Activated T-helper 2 cell treated with anti-CD3 and anti-CD28 coated beads, Interferon-gamma antibody, Interleukin-2, Interleukin-4, amounts not matched to agents 10 μg/mL and 5 μg/mL and 100 μg/mL, durations not matched to agents 14 hours and 24 hours and 36 hours (primary cell): ENCODE measurements around the gene NDC80. TPM values are rescaled to one million over a fixed set of nuclear protein-coding genes. Genes with fewer than 3 reads are reported as not detected.
A peak's percentile ranks its signal among the peaks of the same experiment; 100 is the strongest.
"Not testable (repeated sequence)": the region's sequence is repeated elsewhere in the genome, so short reads cannot be mapped to it uniquely, and the experiment has no call there.

Source experiments
- DNase-seq: peaks from one replicate; pipeline ENCODE4 v3.0.0; 2021; ENCODE audit warnings: low spot score
- H3K27ac Mint-ChIP-seq: one replicate; pipeline ENCODE4 v1.8.0; 2021; ENCODE audit warnings: mixed read lengths
- H3K27me3 Mint-ChIP-seq: one replicate; pipeline ENCODE4 v1.8.0; 2021; ENCODE audit warnings: low read depth, mixed read lengths
- H3K36me3 Mint-ChIP-seq: one replicate; pipeline ENCODE4 v1.8.0; 2021; ENCODE audit warnings: low read depth, mixed read lengths
- H3K4me1 Mint-ChIP-seq: one replicate; pipeline ENCODE4 v1.8.0; 2021; ENCODE audit warnings: low read depth, mixed read lengths
- H3K4me3 Mint-ChIP-seq: one replicate; pipeline ENCODE4 v1.8.0; 2021; ENCODE audit warnings: low read depth, mild to moderate bottlenecking, moderate library complexity, mixed read lengths
- H3K9me3 Mint-ChIP-seq: one replicate; pipeline ENCODE4 v1.8.0; 2021; ENCODE audit warnings: mixed read lengths
- intact Hi-C: fragments of 100-400 bp; cut with micrococcal nuclease; formaldehyde crosslinking; loops from one replicate; pipeline ENCODE4 v1.15.1; 2023
- total RNA-seq: library from RNA; stranded (reverse); gene quantifications from 2 replicates; pipeline ENCODE4 v1.2.3, GENCODE V29; 2022

The NDC80 gene
- total RNA-seq, 1 donor from 2014 or later = 43.0 TPM

DNA sequence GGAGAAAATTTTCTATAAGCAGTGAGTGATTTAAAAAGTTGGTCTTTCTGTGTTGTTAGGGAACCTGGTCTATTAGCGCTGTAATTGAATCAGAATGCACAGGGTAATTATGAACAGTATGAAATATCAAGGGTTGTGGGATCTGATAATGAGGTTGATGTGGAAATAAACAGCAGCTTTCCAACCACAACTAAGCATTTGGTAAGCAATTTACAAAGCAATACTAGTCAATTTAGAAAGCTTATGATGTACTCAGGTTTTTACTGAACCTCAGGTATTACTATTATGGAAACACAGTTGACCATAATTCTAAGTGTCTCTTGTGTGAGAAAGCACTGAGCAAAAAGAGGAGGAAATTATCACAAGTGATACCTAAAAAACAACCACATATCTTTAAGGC is 73.2 kb downstream of the NDC80 start:
- Mint-ChIP-seq H3K9me3 (no peaks in the 10 kb centered on the region), H3K36me3 (no peaks in the 10 kb centered on the region), H3K27ac (no peak overlapping the region), H3K4me1 (peaks cover 21% of the 10 kb centered on the region), H3K4me3 (no peak overlapping the region), H3K27me3 (no peaks in the 10 kb centered on the region)
- DNase-seq = no peak
- intact Hi-C loops = loop anchor here (1.0 to 5.0 kb wide), 4 partner anchors 11 to 418 kb away; partner anchors contain the start of genes METTL4, NDC80 and SMCHD1

GRCh38 chr18:2651981-2652380 is 80.6 kb downstream of the NDC80 start:
- Mint-ChIP-seq H3K4me3 (no peak overlapping the region), H3K9me3 (no peaks in the 10 kb centered on the region), H3K27ac (no peak overlapping the region), H3K4me1 (peaks cover 14% of the 10 kb centered on the region), H3K27me3 (peaks cover 5% of the 10 kb centered on the region), H3K36me3 (peaks cover 6% of the 10 kb centered on the region)
- intact Hi-C loops = loop anchor here (10.0 kb wide), 1 partner anchor 1837 kb away; the partner anchor contains the start of gene YES1
- no peak for DNase-seq

- no peak for DNase-seq
- Mint-ChIP-seq H3K27me3 (peaks cover 5% of the 10 kb centered on the region), H3K36me3 (peaks cover 19% of the 10 kb centered on the region), H3K4me3 (no peak overlapping the region), H3K4me1 (peaks cover 25% of the 10 kb centered on the region), H3K27ac (no peak overlapping the region), H3K9me3 (no peaks in the 10 kb centered on the region)
- intact Hi-C loops = loop anchor here (10.0 kb wide), 1 partner anchor 1839 kb away; the partner anchor contains the start of gene YES1
Observed at GRCh38 chr18:2653467-2653866, 82.1 kb downstream of the NDC80 start.

- intact Hi-C loops = loop anchor here (1.0 to 10.0 kb wide), 2 partner anchors 13 to 1840 kb away; partner anchors contain the start of gene YES1
- peaks cover 23% of the 10 kb centered on the region for H3K36me3 Mint-ChIP-seq
Observed at GRCh38 chr18:2654169-2654927, 83.0 kb downstream of the NDC80 start.

DNA sequence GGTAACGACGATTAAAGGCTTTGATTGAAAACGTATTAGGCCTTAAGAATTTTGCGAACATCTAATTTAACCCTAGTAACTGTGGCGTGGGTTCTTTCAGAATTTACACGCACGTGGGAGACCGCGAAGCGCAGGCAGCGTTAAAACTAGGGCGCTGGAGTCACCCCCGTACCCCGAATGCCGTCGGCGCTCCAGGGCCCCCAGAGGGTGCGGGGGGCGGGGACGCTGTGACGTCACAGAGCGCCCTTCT is 83.5 kb downstream of the NDC80 start:
- DNase-seq = no peak
- peak overlapping the region; percentile 95 for H3K27ac Mint-ChIP-seq
- H3K27me3 Mint-ChIP-seq = peaks cover 5% of the 10 kb centered on the region

More at GRCh38 chr18:2654169-2654927, 83.0 kb downstream of the NDC80 start:
- H3K4me3 Mint-ChIP-seq = peak overlapping the region; percentile 89
- no peak for DNase-seq
- H3K27me3 Mint-ChIP-seq = peaks cover 5% of the 10 kb centered on the region
- H3K9me3 Mint-ChIP-seq = no peaks in the 10 kb centered on the region
- peaks cover 30% of the 10 kb centered on the region for H3K4me1 Mint-ChIP-seq
- peak overlapping the region; percentile 95 for H3K27ac Mint-ChIP-seq

DNA sequence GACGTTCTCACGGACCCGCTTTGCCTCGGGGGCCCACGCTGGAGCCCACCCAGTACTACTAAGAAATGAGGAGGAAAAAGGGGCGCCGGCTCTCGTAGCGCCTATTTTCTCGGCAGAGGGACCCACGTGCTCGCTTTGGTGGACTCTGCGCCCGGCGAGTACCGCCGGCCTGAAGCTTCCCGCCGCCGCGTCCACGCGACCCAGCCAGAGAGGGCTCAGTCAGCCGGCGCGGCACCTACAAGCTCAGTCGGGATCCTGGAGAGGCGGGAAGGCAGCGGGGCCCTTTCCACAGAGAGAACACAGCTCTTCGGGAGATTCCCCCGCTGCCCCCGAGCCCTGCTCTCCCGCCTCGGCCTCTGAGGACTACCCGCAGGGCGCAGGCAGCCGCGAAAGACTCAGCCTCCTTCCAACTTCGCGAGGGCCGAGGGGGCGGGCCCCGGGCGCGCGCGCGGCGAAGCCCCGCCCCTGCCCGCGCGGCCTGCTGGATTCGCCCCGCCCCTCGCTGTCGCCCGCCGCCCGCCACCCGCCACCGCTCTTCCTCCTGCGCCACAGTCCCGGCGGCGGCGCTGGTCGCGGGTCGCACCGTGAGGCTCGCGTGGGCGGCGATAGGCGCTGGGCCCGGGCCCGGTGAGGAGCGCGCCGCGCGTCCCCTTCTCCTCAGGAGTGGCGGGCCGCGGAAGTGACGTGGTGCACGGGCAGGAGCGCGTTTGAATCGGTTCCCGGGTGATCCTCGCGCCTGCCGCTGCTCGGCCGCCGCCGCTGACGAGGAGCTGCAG is 84.0 kb downstream of the NDC80 start, which contains the start of gene SMCHD1:
Gene SMCHD1 (plus strand): TSS at position 549 of the 776 bp plus-strand sequence. CDS start 350 bp downstream, outside the sequence.
- Mint-ChIP-seq H3K36me3 (peaks cover 27% of the 10 kb centered on the region), H3K4me3 (peak within 1 kb of the TSS; percentile 98), H3K4me1 (peaks cover 33% of the 10 kb centered on the region), H3K27me3 (peaks cover 5% of the 10 kb centered on the region), H3K27ac (peak within 1 kb of the TSS; percentile 95), H3K9me3 (no peaks in the 10 kb centered on the region)
- peak; percentile 86 for DNase-seq
- intact Hi-C loops = loop anchor here (1.0 to 10.0 kb wide), 7 partner anchors 11 to 1841 kb away; partner anchors contain the start of genes METTL4, MYL12A, NDC80 and YES1

More for the DNA sequence above, 83.5 kb downstream of the NDC80 start:
- Mint-ChIP-seq H3K4me1 (peaks cover 33% of the 10 kb centered on the region), H3K36me3 (peaks cover 27% of the 10 kb centered on the region), H3K4me3 (peak overlapping the region; percentile 89), H3K9me3 (no peaks in the 10 kb centered on the region)
- intact Hi-C loops = loop anchor here (1.0 to 10.0 kb wide), 8 partner anchors 11 to 1840 kb away; partner anchors contain the start of genes METTL4, MYL12A, NDC80 and YES1

DNA sequence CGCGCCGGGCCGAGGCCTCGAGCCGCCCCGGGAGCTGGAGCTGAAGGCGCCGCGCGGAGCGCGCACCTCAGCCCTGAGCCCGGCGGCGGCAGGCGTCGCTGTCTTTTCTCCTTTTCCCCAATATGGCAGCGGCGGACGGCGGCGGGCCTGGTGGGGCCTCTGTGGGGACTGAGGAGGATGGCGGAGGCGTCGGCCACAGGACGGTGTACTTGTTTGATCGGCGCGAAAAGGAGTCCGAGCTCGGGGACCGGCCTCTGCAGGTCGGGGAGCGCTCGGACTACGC is 84.5 kb downstream of the NDC80 start:
- intact Hi-C loops = loop anchor here (1.0 to 10.0 kb wide), 9 partner anchors 12 to 1841 kb away; partner anchors contain the start of genes METTL4, MYL12A, NDC80 and YES1
- H3K27ac Mint-ChIP-seq = peak overlapping the region; percentile 95
- DNase-seq = no peak
- peaks cover 30% of the 10 kb centered on the region for H3K36me3 Mint-ChIP-seq
- peaks cover 35% of the 10 kb centered on the region for H3K4me1 Mint-ChIP-seq
- H3K4me3 Mint-ChIP-seq = peak overlapping the region; percentile 98
- H3K9me3 Mint-ChIP-seq = no peaks in the 10 kb centered on the region
- peaks cover 5% of the 10 kb centered on the region for H3K27me3 Mint-ChIP-seq

DNA sequence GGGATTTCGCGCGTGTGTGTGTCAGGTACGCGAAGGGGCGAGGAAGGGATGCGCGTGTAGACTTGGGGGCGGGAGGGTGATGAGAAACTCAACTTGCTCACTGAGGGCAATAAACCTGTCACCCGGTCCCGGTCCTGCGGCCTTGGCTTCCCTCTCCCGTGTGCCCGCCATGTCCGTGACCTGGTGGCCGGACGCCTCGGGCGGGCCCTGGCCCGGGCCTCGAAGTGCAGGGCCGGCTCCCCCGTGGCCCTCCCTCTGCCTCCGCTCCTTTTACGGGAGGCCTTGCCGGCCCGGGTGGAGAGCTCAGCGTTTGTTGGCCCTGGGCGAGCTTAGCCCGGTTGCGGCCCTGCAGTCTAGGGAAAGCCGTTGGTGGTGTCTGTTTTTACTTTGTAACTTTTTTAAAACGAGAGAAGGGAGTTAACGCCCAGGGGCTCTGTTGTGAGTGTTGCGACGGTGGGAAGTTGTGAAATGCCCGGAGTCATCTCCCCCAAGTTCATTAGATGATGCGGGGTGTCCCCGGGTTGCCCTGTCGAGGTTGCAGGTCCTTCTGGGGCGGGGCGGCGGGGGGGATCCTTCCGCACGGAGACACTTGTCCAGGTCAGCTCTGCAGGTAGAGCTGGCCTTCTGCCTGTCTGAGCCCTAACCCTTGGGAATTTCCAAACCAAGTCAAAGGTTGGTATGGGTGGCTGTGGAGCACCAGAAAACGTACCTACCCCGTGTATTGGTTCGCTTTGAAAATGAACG is 85.1 kb downstream of the NDC80 start:
- peaks cover 36% of the 10 kb centered on the region for H3K4me1 Mint-ChIP-seq
- H3K4me3 Mint-ChIP-seq = peak overlapping the region; percentile 98
- H3K36me3 Mint-ChIP-seq = peaks cover 34% of the 10 kb centered on the region
- intact Hi-C loops = loop anchor here (2.0 to 10.0 kb wide), 5 partner anchors 26 to 1842 kb away; partner anchors contain the start of gene YES1
- peak overlapping the region; percentile 95 for H3K27ac Mint-ChIP-seq
- peaks cover 5% of the 10 kb centered on the region for H3K27me3 Mint-ChIP-seq
- H3K9me3 Mint-ChIP-seq = no peaks in the 10 kb centered on the region
- DNase-seq = no peak

DNA sequence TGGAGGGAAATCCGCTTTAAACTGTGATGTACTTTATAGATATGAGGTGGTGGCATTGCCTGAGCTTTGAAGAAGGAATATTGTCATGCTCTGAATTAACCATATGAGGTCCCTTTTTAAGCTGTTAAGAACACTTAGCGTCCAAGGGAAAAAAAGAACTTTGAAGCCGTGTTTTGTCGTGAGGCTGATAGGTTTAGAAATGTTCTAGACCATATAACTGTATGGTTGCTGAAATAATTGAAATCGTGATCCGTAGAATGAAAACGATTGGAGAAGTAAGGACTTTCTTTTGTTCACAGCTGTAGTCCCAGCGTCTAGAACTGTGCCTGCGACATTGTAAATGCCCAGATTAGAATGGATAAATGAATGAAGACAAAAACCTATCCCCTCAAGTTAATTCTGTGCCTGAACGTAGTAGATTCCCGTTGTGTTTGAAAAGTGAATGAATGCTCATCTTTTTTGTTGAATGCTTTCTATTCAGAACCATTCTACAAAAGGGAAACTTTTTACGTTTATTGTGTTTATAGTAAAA is 85.7 kb downstream of the NDC80 start:
- peak overlapping the region; percentile 95 for H3K27ac Mint-ChIP-seq

DNA sequence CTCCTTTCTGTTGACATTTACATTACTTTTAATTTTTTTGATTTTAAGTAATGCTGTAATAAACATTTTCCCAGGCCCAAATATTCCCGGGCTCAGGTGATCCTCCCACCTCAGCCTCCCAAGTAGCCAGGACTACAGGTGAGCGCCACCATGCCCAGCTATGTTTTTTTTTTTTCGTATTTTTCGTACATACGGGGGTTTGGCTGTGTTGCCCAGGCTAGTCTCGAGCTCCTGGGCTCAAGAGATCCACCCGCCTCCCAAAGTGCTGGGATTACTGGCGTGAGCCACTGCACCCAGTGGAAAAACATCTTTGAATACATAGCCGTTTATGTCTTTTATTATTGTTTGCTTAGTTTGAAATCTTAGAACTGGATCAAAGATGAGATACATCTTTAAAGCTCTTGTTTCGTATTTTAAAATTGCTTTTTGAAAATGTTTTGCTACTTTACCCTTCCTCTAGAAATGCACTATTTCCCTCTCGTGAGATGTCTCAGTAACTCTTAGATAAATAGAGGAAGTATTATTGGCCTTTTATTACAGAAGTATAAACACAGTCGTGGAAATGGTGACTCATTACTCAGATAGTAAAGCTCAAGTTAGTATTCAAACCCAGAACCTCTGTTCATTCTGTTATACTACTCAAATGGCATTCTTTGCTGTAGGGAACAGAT is 86.6 kb downstream of the NDC80 start:
- no peaks in the 10 kb centered on the region for H3K9me3 Mint-ChIP-seq
- H3K36me3 Mint-ChIP-seq = peaks cover 42% of the 10 kb centered on the region
- H3K27me3 Mint-ChIP-seq = peaks cover 5% of the 10 kb centered on the region
- peaks cover 44% of the 10 kb centered on the region for H3K4me1 Mint-ChIP-seq
- no peak for DNase-seq
- H3K4me3 Mint-ChIP-seq = peak overlapping the region; percentile 98
- intact Hi-C loops = loop anchor here (2.0 to 10.0 kb wide), 5 partner anchors 25 to 1843 kb away; partner anchors contain the start of gene YES1
- peak overlapping the region; percentile 92 for H3K27ac Mint-ChIP-seq

More for the DNA sequence above, 85.7 kb downstream of the NDC80 start:
- Mint-ChIP-seq H3K27me3 (peaks cover 5% of the 10 kb centered on the region), H3K36me3 (peaks cover 37% of the 10 kb centered on the region), H3K9me3 (no peaks in the 10 kb centered on the region), H3K4me3 (peak overlapping the region; percentile 98), H3K4me1 (peaks cover 38% of the 10 kb centered on the region)
- no peak for DNase-seq
- intact Hi-C loops = loop anchor here (2.0 to 10.0 kb wide), 5 partner anchors 26 to 1842 kb away; partner anchors contain the start of gene YES1

DNA sequence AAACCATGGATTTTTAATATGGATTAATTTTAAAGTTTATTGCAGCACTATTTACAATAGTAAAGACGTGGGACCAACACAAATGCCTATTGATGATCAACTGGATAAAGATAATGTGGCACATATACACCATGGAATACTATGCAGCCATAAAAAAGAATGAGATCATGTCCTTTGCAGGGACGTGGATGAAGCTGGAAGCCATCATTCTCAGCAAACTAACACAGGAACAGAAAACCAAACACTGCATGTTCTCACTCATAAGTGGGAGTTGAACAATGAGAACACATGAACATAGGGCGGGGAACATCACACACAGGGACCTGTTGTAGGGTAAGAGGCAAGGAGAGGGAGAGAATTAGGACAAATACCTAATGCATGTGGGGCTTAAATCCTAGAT is 89.5 kb downstream of the NDC80 start:
- Mint-ChIP-seq H3K36me3 (peaks cover 66% of the 10 kb centered on the region), H3K4me1 (peaks cover 49% of the 10 kb centered on the region), H3K27ac (peak overlapping the region; percentile 3)
- H3K4me3 Mint-ChIP-seq, H3K9me3 Mint-ChIP-seq, DNase-seq, H3K27me3 Mint-ChIP-seq, intact Hi-C loops: not testable (repeated sequence)
